Stimulated activated CD4-positive, alpha-beta T cell treated with anti-CD3 and anti-CD28 coated beads, Interleukin-15, amount 100 ng/mL, for 48 hours (primary cell): ENCODE data around the gene KANK4.

ENCODE experiments used
- DNase-seq, 2 donors: peaks; one replicate each; pipeline ENCODE4 v3.0.0-alpha.2; 2020; ENCODE audit warnings: low read depth in 2 of 2

KANK4 gene

DNA sequence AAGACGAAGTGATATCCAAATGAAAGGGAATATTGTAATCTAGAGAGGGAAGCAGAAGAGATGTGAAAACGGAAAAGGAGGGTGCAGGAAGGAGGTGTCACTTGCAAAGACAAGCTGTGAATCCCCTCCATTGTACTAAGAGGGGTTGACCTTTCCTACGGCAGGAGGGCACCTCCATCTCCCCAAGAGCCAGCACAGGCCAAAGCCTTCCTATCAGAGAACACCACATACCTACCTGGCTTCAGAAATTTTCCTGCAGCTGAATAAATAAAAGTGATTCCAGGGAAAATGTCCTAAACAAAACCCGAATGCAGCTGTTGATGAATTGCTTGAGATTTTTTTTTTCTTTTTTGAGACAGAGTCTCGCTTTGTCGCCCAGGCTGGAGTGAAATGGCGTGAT lies 14.3 kb downstream of the KANK4 start:
- no peak for DNase-seq

DNA sequence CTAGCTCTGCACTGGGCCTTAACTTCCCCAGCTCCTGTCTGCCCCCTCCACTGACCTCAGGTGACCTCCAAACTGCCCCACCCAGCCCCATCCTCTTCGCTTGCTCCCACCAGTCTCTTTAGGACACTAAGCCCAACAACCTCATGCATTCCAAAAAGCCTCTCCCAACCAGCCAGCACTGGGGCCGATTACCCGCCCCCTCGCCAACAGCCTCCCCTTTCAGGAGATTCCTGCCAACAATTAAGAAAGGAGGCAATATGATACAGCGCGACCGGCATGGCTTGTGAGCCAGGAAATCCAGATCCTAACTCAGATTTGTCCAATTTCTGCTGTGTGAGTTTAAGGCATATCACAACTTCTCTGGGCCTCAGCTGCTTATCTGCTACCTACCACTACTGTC lies 14.7 kb downstream of the KANK4 start:
- no peak for DNase-seq

DNA sequence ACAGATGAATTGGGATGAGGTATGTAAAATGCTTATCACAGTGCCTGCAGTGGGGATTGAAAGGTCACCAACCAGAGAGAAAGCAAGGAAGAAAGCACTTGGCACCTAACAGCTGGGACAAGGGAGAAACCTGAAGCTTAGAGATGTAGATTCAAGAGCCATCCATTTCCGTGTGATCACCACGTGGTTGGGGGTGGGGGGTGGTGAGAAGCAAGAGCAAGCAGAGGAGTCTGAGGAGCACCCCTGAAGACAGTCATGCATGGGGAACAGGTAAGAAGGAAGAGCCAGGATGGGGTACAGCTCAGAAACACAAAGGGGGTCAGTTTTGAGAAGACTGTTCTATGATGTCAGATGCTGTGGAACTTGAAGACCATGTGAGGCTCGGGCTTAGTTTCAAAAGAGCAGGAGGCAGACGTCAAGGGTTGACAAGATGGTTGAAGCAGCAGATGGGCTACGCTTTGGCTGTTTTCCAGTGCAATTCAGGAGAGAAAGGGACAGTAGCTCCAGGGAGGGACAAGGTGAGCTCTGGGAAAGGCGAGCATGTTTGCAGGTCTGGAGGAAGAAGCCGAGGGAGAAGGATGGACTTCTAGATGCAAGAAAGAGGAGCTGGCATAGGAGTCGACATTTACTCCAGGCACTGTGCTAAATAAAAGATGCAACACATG lies 17.4 kb downstream of the KANK4 start:
- no peak for DNase-seq

GRCh38 chr1:62299426-62300200 lies 19.6 kb downstream of the KANK4 start:
- no peak for DNase-seq

DNA sequence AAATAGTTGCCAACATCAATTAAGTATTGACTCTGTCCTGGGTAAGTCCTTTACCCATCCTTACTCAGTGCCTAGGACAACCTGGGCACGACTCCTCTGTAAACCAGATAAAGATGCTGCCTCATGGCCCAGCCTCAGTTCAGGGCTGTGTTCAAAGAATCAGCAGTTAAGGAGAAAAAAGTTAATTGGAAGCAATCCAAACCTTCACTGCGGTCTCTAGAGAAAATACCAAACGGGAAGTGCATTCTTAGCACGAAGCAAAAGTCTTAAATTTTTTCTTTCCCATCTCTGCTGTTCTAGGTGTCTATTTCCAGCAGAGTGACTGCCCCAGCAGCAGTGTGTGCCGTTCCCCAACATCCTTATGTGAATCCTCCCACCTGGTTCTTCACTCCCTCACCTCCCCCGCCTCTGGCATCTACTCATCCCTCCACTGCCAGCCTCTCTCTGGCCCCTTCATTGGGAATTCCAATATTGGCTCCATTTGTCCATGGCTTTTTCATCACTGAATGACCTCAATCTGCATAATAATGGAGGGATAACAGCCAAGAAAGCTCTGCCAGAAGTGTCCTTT lies 23.2 kb downstream of the KANK4 start:
- DNase-seq, result no peak

DNA sequence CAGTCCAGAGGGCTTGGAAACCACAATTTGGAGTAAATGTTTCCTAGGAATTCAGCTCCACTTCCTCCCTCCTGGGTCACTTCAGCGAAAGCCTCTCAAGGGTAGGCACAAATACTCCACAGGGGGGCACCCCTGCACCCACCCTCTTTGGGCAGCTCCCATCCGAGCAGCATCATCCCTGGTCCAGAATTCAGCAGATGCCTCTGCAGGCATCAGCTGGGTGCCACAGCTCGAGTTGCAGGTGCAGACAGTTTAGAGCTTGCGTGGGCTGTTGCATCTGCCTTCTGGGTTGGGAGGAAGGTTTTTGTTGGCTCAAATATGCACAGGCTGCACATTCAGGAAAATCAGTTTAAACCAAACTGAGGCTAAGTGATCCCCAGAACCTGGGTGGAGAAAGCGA lies 25.0 kb downstream of the KANK4 start:
- DNase-seq, result no peak

DNA sequence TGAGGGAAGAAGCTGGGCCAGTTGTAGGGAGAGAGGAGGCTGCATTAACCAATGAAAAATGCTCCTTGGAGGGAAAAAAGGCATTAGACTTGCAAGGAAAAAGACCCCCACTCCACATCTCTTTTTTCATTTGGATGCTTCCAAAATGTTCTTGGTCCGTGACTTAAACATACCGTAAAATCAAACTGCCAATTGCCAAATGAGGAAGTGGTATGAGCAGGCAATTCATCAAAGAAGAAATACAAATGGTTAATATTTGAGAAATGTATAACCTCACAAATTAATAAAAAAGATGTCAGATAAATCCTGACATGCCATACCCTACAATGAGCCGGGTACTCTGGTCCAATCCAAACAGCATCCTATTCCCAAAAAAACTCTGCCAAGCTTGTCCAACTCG lies 30.6 kb downstream of the KANK4 start:
- DNase-seq, result no peak

DNA sequence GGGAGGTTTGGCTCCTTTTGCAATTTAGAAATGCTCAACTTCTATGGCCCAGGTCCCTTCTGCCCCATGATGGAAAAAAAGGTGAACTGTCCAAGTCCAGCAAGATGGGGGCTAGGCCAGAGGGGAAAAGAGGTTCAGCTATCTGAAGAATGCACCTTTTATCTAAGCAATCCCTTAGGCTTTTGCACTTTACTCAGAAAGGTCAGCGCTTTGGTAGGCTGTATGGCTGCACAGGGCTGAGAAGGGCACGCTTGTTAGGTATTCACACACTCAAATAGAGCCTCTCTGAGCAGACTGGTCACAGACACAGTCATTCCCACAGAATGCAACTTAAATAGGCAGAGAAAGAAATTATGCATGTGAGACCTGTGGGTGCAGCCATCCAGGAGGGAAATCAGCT lies 31.0 kb downstream of the KANK4 start:
- no peak for DNase-seq

DNA sequence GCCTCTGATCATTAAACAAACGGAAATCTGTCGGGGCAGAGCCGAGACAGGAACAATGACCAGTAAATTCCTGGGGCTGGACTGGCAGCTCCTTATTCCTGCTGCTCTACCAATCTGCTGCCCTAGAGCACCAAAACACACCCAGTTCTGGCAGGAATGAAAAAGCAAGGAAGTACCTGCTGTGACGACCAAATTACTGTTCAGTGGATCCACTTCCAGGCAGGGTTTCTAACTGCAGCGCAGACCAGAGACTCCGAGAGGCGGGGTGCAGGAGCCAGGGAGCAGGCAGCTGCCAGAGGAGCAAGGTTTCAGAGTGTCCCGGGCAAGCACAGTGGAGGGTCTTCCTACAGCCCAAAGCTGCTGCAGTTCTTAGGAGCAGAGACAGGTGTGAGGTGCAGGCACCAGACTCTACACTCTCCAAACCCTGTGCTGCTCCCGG lies 32.4 kb downstream of the KANK4 start:
- DNase-seq, result no peak

DNA sequence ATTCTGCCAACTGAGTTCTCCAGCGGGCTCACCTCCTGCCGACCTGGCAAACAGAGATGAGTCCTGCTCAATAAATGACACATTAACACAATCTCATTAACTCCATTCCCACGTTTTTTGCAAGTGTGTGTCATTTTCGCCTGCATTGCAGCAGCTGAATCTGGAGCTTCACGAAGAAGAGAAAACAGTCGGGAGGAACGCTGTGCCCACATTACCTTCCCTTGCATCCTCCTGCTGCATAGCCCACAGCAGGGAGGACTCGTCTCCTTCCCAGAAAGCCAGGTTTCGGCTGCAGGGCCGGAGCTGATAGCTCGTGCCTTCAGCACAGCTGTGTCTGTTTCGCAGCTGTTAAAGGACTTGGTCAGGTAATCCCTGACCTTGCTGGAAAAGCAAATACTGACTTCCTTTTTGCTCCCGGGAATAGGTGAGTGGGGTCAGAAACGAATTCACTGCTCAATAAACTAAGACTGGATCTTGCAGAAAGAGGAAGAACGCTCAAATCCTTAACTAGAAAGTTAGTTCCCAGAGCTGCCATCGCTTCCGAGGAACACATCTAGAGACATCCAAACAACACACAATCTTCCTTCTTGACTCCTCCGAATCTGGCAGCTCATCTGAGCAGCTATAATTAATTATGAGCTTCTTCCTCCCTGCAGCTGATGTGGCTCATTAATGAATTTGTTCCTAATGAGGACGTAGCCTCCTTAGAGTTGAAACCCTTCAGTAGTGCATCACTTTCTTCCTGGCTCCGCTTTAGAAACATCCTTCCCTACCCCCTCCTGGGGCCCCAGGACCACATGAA lies 33.0 kb downstream of the KANK4 start:
- DNase-seq, result no peak

DNA sequence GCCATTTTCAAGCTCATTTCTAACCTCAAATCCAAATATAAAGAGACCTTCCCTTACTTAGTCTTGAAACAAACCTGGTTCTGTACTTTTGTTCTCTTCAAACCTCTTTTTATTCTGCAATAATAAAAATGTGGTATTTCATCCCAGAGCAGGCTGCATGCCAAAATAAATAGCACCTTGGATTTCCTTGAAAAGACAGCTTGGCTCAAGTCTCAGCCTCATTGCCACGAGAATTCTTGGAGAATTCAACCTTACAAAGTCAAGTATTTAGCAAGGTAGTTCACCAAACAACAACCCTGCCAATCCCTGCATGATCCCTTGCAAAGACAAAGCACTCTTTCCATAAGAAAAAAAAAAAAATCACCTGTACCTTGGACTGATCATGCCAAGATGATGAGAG lies 33.8 kb downstream of the KANK4 start:
- DNase-seq, result no peak

DNA sequence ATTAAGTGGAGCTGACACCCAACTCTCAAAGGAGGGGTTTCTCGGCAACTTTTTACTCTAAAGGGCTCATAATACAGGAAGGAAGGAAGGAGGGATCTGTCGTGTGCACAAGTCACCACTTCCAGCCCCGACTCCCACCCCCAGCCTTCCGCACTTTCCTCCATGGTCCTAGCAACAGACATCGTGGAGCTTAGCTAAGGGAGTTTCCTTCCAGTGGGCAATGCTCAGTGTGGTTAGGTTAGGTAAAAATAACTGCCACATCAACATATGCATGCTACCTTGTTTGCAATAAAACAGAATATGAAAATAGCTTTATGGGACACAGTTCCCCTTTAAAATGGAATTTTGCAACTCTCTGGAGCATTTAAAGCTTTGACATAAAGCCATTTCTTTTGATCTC lies 35.2 kb downstream of the KANK4 start:
- DNase-seq, result no peak

DNA sequence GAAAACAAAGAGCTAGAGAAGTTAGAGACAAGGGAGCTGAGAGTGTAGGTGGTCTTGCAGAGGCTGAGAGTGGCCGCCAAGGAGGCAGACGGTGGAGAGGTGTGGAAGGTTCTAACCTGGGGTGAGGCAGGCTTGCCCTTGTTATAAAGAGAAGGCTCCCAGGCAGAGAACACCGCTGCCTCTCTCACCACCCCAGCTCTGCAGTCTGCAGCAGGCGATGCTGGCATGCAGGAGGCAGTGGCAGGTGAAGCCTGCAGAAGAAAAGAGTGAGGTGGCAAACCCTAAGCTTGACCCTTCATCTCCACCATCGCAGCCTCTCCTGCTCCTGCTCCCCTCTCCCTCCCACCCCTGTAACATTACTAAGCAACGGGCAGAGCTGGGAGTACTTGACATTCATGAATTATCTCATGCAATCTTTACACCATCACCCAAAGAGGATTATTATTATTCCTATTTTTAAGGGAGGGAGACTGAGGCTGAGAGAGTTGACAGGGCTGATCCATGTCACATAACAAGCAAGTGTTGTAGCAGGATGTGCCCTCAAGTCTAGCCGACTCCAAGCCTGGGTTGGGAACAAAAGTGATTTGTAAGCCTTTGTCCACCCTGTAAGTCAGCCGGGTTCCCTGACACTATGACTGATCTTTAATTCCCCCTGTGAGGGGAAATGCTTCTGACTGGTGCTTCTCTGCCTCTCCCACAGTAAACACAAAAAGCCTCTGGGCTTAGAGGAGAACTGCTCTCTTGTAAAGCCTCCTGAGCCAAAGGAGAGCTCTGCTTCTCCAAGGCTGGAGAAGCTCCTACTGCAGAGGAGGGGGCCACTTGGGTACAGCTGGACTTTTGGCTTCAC lies 36.1 kb downstream of the KANK4 start:
- no peak for DNase-seq

DNA sequence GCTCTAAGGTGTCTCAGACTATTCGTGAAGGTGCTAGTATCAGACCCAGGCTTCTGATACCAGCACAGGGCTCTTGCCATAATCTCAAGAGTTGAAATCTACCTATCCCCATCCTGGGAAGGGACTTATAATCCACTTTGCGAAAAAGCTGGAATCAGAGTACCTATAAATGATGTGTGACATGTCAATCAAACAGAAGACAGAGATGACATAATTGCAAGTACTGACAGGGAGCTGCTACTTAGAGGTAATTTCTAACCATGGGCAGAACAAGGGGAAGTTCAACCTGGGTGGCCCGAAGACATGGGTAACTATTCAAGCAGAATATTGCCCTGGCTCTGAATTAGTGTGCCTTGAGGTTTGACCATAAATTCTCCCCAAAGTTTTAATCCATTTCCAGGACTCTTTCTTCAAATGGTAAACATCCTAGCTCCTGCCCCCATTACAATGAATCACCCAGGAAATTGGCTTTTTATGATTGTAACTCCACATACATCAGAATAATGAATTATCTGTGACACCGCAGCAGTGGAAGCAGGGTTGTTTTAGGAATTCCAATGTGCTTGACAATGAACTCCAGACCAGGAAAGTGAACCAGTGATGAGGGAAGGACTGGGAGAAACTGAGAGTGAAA lies 37.2 kb downstream of the KANK4 start:
- no peak for DNase-seq

GRCh38 chr1:62280960-62281465 lies 38.2 kb downstream of the KANK4 start:
- DNase-seq, result no peak

DNA sequence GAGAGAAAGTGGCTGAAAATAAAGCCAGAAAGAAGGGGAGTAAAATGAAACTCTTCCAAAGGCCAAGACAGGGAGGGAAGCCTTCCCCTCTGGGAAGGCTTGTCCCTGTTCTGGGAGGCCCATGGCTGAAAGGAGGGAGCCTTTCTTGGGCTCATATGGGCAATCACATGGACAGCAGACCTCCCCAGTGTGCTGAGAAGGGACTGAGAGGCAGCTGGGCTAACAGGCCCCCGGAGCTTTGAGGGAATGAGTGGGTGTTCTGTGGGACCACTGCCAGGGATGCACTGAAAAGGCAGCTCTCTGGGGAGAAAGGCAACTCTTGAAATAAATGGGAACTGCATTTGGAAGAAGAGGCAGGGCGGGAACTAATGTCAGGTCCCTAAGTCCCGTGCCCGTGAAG lies 39.1 kb downstream of the KANK4 start:
- no peak for DNase-seq

GRCh38 chr1:62276791-62277190 lies 42.4 kb downstream of the KANK4 start:
- no peak for DNase-seq

GRCh38 chr1:62274496-62275485 lies 44.4 kb downstream of the KANK4 start:
- no peak for DNase-seq

GRCh38 chr1:62273953-62274352 lies 45.3 kb downstream of the KANK4 start:
- no peak for DNase-seq
